ENCODE results near the gene NDUFA13. TPM values are rescaled to one million over a fixed set of nuclear protein-coding genes. Genes with fewer than 3 reads are reported as not detected.

Gene NDUFA13
- polyA plus RNA-seq, 1 of the 3 experiments (the other 2 are of a cell fraction) = 1,828 TPM

GRCh38 chr19:19506592-19506991, 9.4 kb upstream of the NDUFA13 start:
- WGBS (ENCODE audit: low lambda C conversion rate) = 97% methylated on average over 12 of the region's 12 CpGs

GRCh38 chr19:19507354-19507753, 8.7 kb upstream of the NDUFA13 start:
- CTCF ChIA-PET = no interaction called here
- TF ChIP-seq FOXJ3 (CRISPR knock-in tag; IDR thresholded peaks at IDR 0.05) (no peak), RAD21 (IDR thresholded peaks at IDR 0.05; ENCODE audit: low read length) (no peak), EP300 (IDR thresholded peaks at IDR 0.05; ENCODE audit: borderline replicate concordance in 1 of 2, low read depth in 1 of 2, low read length in 1 of 2) (no peak), MEF2A (IDR thresholded peaks at IDR 0.05; ENCODE audit: borderline replicate concordance, low read depth) (no peak), USF2 (IDR thresholded peaks at IDR 0.05; ENCODE audit: borderline replicate concordance, low read depth, low read length) (no peak), SIN3A (IDR thresholded peaks at IDR 0.05; ENCODE audit: borderline replicate concordance, low read depth, low read length) (no peak), USF1 (IDR thresholded peaks at IDR 0.05; ENCODE audit: borderline replicate concordance, low read depth) (no peak), NFIC (IDR thresholded peaks at IDR 0.05; ENCODE audit: borderline replicate concordance) (no peak), POLR2AphosphoS5 (IDR thresholded peaks at IDR 0.05; ENCODE audit: low read depth, low read length) (no peak), GABPA (IDR thresholded peaks at IDR 0.05; ENCODE audit: low read depth) (no peak), JUND (IDR thresholded peaks at IDR 0.05) (no peak), RFX5 (IDR thresholded peaks at IDR 0.05; ENCODE audit: low read length) (no peak)
- no peaks in the 10 kb centered on the region for H3K9me2 ChIP-seq
- H3K27ac ChIP-seq (ENCODE audit: low read depth in 2 of 2, low read length in 1 of 2) = no peak overlapping the region
- POLR2A ChIA-PET = interaction anchor here (1.1 kb wide), 1 partner anchor 9 kb away, joined by 3 read pairs; the partner anchor contains the start of gene NDUFA13
- no peak for DNase-seq
- no peak overlapping the region for H3K4me3 ChIP-seq (ENCODE audit: low read depth in 2 of 2, low read length in 1 of 2)
- peaks cover 14 to 43% of the 10 kb centered on the region in 2 experiments for H3K36me3 ChIP-seq (replicated peaks in 1 of 2; ENCODE audit: control insufficient read depth in 1 of 2, insufficient read depth in 2 of 2, low read length in 1 of 2)
- no peaks in the 10 kb centered on the region for H3K4me1 ChIP-seq (ENCODE audit: control insufficient read depth in 1 of 2, insufficient read depth in 2 of 2, low read depth in 1 of 2, low read length in 1 of 2)
- H4K20me1 ChIP-seq (ENCODE audit: insufficient read depth) = no peaks in the 10 kb centered on the region
- no peak overlapping the region for H3K4me2 ChIP-seq
- no peaks in the 10 kb centered on the region for H3K79me2 ChIP-seq (ENCODE audit: insufficient read depth)
- H2AFZ ChIP-seq (ENCODE audit: low read depth) = no peak overlapping the region
- no peaks in the 10 kb centered on the region for H3K27me3 ChIP-seq (ENCODE audit: insufficient read depth)
- H3K9ac ChIP-seq = no peak overlapping the region
- H3F3A ChIP-seq (replicated peaks; ENCODE audit: insufficient read depth) = no peaks in the 10 kb centered on the region
- H3K9me3 ChIP-seq = no peaks in the 10 kb centered on the region
- 93% methylated on average over 3 of the region's 8 CpGs for whole genome bisulfite sequencing (ENCODE audit: low lambda C conversion rate)

More at GRCh38 chr19:19506592-19506991, 9.4 kb upstream of the NDUFA13 start:
- no peak for TF ChIP-seq YY1 (IDR thresholded peaks at IDR 0.05; ENCODE audit: low read depth)
- no peak for TF ChIP-seq TEAD4 (IDR thresholded peaks at IDR 0.05; ENCODE audit: borderline replicate concordance, insufficient read depth)
- TF ChIP-seq RXRA (IDR thresholded peaks at IDR 0.05; ENCODE audit: borderline replicate concordance, low read depth) = no peak
- no peak for TF ChIP-seq EZH2phosphoT487 (IDR thresholded peaks at IDR 0.05; ENCODE audit: borderline replicate concordance, low read depth)
- no peak for TF ChIP-seq RFX5 (IDR thresholded peaks at IDR 0.05; ENCODE audit: low read length)
- TF ChIP-seq CTCF (IDR thresholded peaks at IDR 0.05) = no peak
- Histone ChIP-seq H3K9me2 (no peaks in the 10 kb centered on the region), H3K9ac (no peak overlapping the region), H3K9me3 (no peaks in the 10 kb centered on the region), H3K4me2 (no peak overlapping the region), H3K79me2 (ENCODE audit: insufficient read depth) (no peaks in the 10 kb centered on the region), H2AFZ (ENCODE audit: low read depth) (no peak overlapping the region), H4K20me1 (ENCODE audit: insufficient read depth) (no peaks in the 10 kb centered on the region), H3K4me3 (ENCODE audit: low read depth in 2 of 2, low read length in 1 of 2) (no peak overlapping the region), H3K4me1 (ENCODE audit: control insufficient read depth in 1 of 2, insufficient read depth in 2 of 2, low read depth in 1 of 2, low read length in 1 of 2) (no peaks in the 10 kb centered on the region), H3K27ac (ENCODE audit: low read depth in 2 of 2, low read length in 1 of 2) (no peak overlapping the region), H3F3A (replicated peaks; ENCODE audit: insufficient read depth) (no peaks in the 10 kb centered on the region), H3K27me3 (ENCODE audit: insufficient read depth) (no peaks in the 10 kb centered on the region), H3K36me3 (replicated peaks in 1 of 2; ENCODE audit: control insufficient read depth in 1 of 2, insufficient read depth in 2 of 2, low read length in 1 of 2) (peaks cover 14 to 51% of the 10 kb centered on the region in 2 experiments)
- POLR2A ChIA-PET = interaction anchor here (1.1 kb wide), 1 partner anchor 9 kb away, joined by 3 read pairs; the partner anchor contains the start of gene NDUFA13
- CTCF ChIA-PET = no interaction called here
- DNase-seq = no peak

All from SK-N-SH (cell line).